Measurements from ENCODE around the gene ADGRF5.
"Not testable (repeated sequence)": the region's sequence is repeated elsewhere in the genome, so short reads cannot be mapped to it uniquely, and the experiment has no call there.

ADGRF5 gene

GRCh38 chr6:46882645-46883044 is 39.1 kb downstream of the ADGRF5 start:
- DNase-seq, result no peak

- DNase-seq, result no peak
Observed at GRCh38 chr6:46879003-46879402, 42.7 kb downstream of the ADGRF5 start.

- no peak for DNase-seq
Observed at GRCh38 chr6:46876126-46876525, 45.6 kb downstream of the ADGRF5 start.

GRCh38 chr6:46867411-46867810 is 54.3 kb downstream of the ADGRF5 start:
- no peak for DNase-seq

- no peak for DNase-seq
Observed at GRCh38 chr6:46865221-46865620, 56.5 kb downstream of the ADGRF5 start.

- DNase-seq, result no peak
Observed at GRCh38 chr6:46863791-46864190, 57.9 kb downstream of the ADGRF5 start.

- DNase-seq, result no peak
Observed at GRCh38 chr6:46862381-46862780, 59.4 kb downstream of the ADGRF5 start.

DNA sequence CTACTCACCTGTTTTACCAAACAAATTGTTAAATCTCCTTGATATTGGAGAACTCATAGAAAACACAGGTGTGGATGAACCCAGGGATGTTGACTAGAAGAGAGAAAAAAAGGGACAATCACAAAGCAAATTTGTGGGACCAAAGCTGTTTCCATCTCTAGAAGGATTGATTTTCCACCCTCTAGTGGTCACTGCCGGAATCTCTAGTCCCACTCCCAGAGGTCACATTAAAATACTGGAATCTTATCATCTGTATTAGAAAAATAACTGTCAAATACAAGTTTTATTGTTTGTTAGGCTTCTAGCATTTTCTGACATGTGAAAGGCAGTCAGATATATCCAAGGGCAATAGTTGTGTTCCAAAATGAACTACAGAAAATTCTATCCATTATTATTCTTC is 65.8 kb downstream of the ADGRF5 start:
- DNase-seq, result not testable (repeated sequence)

DNA sequence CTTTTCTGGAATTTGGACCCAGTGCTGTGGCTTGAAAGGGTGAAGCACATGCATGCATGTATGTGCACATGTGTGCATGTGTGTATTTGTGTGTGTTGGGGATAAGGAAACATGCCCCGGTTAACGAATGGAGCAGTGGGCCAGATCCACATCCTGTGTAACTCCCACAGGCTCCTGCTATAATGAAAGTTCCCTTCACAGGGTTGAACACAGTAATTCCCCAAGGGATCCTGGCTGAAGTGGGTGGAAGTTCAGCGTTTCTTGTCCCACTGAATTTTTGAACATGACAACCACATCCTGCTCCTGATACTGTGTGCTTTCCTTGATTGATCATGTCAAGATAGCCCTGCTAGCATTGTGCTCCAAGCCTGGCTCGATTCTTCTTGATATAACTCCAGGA is 70.2 kb downstream of the ADGRF5 start:
- DNase-seq, result not testable (repeated sequence)

DNA sequence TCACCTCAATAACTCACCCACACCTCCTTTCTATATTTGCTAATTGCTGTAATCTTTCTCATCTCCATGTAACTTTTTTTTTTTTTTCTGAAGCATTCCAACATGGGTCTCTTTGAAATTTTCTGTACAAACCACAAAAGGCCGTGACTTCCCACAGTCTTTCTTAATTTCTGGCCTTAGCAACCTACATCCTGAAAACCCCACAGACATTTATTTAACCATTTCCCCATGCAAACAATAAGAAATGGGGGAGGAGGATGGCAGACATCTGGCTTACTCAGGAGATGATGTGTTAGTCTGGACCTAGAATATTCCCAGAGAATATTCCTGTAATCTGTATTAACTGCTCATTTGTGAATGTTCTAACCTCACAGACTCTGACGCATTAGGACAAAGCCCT is 70.9 kb downstream of the ADGRF5 start:
- no peak for DNase-seq

DNA sequence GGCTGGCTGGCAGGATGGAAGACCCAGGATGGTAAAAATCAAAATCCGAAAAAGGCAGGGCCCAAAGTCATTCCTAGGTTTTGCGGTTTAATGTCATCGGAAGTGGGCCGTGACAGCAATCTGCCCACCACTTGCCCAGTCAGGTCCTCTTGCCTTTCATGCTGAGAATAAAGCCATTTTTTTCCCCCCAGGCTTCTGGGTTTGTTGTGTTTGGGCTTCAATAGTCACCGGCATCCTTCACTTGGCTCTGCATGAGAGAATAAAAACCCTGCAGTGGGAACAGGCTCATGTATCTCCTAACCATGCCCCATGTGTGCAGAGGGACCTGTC is 72.4 kb downstream of the ADGRF5 start:
- DNase-seq, result no peak

GRCh38 chr6:46848684-46849360 is 72.9 kb downstream of the ADGRF5 start:
- peak; percentile 42 for DNase-seq

- no peak for DNase-seq
Observed at GRCh38 chr6:46845126-46845525, 76.6 kb downstream of the ADGRF5 start.

GRCh38 chr6:46842252-46842846 is 79.4 kb downstream of the ADGRF5 start:
- not testable (repeated sequence) for DNase-seq

- DNase-seq, result no peak
Observed at GRCh38 chr6:46838033-46838432, 83.7 kb downstream of the ADGRF5 start.

- not testable (repeated sequence) for DNase-seq
Observed at GRCh38 chr6:46834991-46835390, 86.7 kb downstream of the ADGRF5 start.

- DNase-seq, result not testable (repeated sequence)
Observed at GRCh38 chr6:46834257-46834916, 87.4 kb downstream of the ADGRF5 start.

- no peak for DNase-seq
Observed at GRCh38 chr6:46832816-46833215, 88.9 kb downstream of the ADGRF5 start.

GRCh38 chr6:46828939-46829338 is 92.8 kb downstream of the ADGRF5 start:
- DNase-seq, result no peak

DNA sequence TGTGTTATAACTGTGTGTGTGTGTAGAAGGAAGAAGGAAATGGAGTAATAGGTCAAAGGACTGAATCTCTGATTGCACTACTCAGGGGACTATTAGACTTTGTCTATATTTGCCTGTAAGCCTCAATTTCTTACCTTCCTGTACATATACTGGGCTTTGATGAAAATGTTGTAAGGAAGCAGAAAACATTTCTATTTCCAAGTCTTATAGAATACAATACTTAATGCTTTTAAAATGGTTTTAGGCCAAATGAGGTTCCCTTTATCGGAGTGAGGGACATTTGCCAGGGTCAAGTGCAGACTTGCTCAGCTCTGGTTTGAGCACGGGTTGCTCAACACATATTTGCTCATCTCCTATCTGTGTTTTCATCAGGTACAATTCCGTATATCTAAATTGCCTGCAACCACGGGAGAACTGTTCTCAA is 100.3 kb downstream of the ADGRF5 start:
- DNase-seq, result no peak

GRCh38 chr6:46819561-46819960 is 102.2 kb downstream of the ADGRF5 start:
- DNase-seq, result no peak

GRCh38 chr6:46816626-46817025 is 105.1 kb downstream of the ADGRF5 start:
- no peak for DNase-seq

DNA sequence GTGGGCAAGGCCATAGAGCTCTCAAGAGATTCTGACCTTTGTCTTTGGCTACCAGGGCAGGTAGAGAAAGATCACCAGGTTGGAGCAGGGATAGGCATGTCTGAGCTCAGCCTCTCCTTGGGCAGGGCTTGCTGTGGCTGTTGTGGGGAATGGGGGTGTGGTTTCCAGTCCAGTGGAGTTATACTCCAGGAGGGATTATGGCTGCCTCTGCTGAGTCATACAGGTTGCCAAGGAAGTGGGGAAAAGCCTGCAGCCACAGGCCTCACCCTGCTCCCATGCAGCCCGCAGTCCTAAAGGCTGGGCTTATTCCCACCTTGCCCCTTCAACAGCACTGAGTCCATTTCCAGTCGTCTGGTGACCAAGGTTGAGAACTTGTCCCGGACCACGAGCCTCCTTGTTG is 106.6 kb downstream of the ADGRF5 start:
- no peak for DNase-seq

- DNase-seq, result no peak
Observed at GRCh38 chr6:46808806-46809205, 112.9 kb downstream of the ADGRF5 start.

All from NCI-H2107 (cell line).